ENCODE results near the gene MTHFD2L. TPM values are rescaled to one million over a fixed set of nuclear protein-coding genes. Genes with fewer than 3 reads are reported as not detected.
"Not testable (repeated sequence)": the region's sequence is repeated elsewhere in the genome, so short reads cannot be mapped to it uniquely, and the experiment has no call there.

Gene MTHFD2L
- total and polyA plus RNA-seq, 4 donors = 27.2 to 48.1 (median 38.3) TPM

DNA sequence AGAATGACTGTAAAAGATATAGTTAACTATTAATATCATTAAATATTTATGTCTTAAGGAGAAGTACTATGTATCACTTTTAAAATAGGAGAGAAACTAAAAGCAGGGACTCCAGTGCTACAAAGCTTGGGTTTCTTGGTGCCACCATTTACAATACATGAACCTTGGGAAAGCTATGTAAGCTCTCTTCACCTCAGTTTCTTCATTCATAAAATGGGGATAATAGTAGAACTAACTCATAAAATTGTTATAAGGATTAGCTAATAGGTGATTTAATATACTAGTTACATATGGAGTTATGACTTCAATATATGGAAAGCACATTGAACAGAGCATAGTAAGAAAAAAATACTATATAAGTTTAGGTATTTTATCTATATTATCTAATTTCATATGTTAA lies 174.0 kb downstream of the MTHFD2L start:
- no peaks in the 10 kb centered on the region for H3K9me3 ChIP-seq (ENCODE audit: control insufficient read depth, insufficient read depth, low read length)
- no peak overlapping the region for H3K4me3 ChIP-seq (ENCODE audit: low read depth, low read length)
- no peak for DNase-seq (ENCODE audit: low read depth in 4 of 6, low spot score in 6 of 6)
- no peak overlapping the region for H3K27ac ChIP-seq (ENCODE audit: low read depth, low read length)
- H3K36me3 ChIP-seq (ENCODE audit: control insufficient read depth, insufficient read depth, low read length) = no peaks in the 10 kb centered on the region
- H3K4me1 ChIP-seq (ENCODE audit: control insufficient read depth, insufficient read depth, low read length) = no peaks in the 10 kb centered on the region
- no peaks in the 10 kb centered on the region for H3K27me3 ChIP-seq (ENCODE audit: control insufficient read depth, insufficient read depth, low read length)

DNA sequence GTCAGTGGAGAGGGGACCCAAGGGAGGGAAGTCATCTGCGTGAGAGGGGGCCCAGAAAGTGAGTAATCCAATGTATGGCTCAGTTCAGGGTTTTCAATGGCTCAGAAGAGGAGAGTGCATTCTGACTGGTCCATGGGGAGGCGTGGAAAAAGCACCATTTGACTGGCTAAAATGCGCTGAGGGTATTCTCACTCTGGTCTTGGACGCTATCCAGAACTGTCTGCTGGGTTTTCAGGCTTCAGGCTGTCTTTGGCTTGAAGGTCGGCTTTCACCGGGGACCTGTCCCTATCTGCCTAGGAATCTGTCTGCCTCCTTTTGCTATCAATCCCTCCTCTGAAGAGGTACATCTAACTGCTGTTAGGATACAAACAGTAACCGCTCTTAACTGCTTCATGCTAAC lies 176.7 kb downstream of the MTHFD2L start:
- Histone ChIP-seq H3K4me3 (ENCODE audit: low read depth, low read length) (no peak overlapping the region), H3K4me1 (ENCODE audit: control insufficient read depth, insufficient read depth, low read length) (no peaks in the 10 kb centered on the region), H3K27ac (ENCODE audit: low read depth, low read length) (no peak overlapping the region), H3K9me3 (ENCODE audit: control insufficient read depth, insufficient read depth, low read length) (no peaks in the 10 kb centered on the region), H3K27me3 (ENCODE audit: control insufficient read depth, insufficient read depth, low read length) (no peaks in the 10 kb centered on the region), H3K36me3 (ENCODE audit: control insufficient read depth, insufficient read depth, low read length) (no peaks in the 10 kb centered on the region)
- DNase-seq (ENCODE audit: low read depth in 4 of 6, low spot score in 6 of 6) = no peak
- WGBS (ENCODE audit: insufficient coverage) = 91% methylated on average over 7 of the region's 7 CpGs

DNA sequence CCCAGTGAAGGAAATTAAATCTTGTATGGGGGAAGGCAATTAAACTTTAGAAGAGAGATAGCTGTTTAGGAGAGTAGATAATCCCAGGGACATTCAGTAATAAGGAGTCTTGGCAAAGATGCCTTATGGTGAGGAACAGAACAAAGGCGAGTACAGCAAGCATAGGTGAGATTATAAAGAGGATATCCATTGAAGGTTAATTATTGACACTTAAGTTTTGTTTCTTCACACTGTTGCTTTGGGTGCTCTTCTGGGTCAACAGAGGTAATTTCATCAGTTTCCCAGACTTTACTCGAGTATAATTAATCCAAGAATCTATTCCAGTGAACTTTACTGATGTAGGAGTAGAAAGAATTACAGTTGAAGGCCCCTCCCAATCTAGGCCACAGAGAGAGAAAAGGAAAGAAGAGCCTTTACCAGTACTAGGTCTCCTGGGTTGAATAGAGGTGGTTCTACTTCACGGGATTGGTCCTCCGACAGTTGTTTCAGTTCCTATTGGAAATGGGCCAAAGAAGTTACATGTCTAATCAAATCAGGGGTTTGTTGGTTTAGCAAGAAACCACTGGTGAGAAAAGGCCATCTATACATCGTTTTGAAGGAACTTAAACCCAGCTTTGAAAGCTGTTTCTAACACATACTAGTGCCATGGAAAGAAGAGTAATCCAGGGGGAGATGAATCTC lies 177.6 kb downstream of the MTHFD2L start:
- no peak overlapping the region for H3K27ac ChIP-seq (ENCODE audit: low read depth, low read length)
- H3K27me3 ChIP-seq (ENCODE audit: control insufficient read depth, insufficient read depth, low read length) = no peaks in the 10 kb centered on the region
- no peaks in the 10 kb centered on the region for H3K4me1 ChIP-seq (ENCODE audit: control insufficient read depth, insufficient read depth, low read length)
- no peaks in the 10 kb centered on the region for H3K9me3 ChIP-seq (ENCODE audit: control insufficient read depth, insufficient read depth, low read length)
- no peak for DNase-seq (ENCODE audit: low read depth in 4 of 6, low spot score in 6 of 6)
- WGBS (ENCODE audit: insufficient coverage) = 92% methylated on average over 2 of the region's 5 CpGs
- H3K4me3 ChIP-seq (ENCODE audit: low read depth, low read length) = no peak overlapping the region
- H3K36me3 ChIP-seq (ENCODE audit: control insufficient read depth, insufficient read depth, low read length) = no peaks in the 10 kb centered on the region

DNA sequence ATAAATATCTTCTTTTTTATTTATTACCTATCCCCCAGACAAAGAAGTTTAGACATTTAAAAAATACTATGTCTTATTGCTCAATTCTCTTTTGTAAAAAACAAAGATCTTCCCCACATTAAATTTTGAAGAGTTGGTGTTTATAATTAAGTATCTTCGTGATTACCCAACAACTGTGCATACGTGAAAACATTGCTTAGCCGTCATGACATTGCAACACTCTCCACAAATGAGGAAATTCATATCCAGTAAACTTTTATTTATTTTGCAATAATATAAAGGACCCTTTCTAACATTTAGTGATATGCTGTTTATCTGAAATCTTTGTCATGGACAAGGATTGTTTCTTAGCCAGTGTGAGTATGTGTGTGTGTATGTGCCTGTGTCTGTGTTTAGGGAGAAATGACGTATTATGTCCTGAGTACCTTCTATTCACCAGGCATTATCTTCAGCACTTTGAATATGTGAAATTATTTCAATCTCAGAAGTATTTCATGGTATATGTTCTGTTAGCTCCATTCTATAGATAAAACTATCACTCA lies 180.9 kb downstream of the MTHFD2L start:
- Histone ChIP-seq H3K4me1 (ENCODE audit: control insufficient read depth, insufficient read depth, low read length) (no peaks in the 10 kb centered on the region), H3K9me3 (ENCODE audit: control insufficient read depth, insufficient read depth, low read length) (peaks cover 1% of the 10 kb centered on the region), H3K27ac (ENCODE audit: low read depth, low read length) (no peak overlapping the region), H3K4me3 (ENCODE audit: low read depth, low read length) (no peak overlapping the region), H3K27me3 (ENCODE audit: control insufficient read depth, insufficient read depth, low read length) (no peaks in the 10 kb centered on the region), H3K36me3 (ENCODE audit: control insufficient read depth, insufficient read depth, low read length) (no peaks in the 10 kb centered on the region)
- no CpG with 5 or more reads among the region's 4 CpGs for WGBS (ENCODE audit: insufficient coverage)
- DNase-seq (ENCODE audit: low read depth in 4 of 6, low spot score in 6 of 6) = no peak

DNA sequence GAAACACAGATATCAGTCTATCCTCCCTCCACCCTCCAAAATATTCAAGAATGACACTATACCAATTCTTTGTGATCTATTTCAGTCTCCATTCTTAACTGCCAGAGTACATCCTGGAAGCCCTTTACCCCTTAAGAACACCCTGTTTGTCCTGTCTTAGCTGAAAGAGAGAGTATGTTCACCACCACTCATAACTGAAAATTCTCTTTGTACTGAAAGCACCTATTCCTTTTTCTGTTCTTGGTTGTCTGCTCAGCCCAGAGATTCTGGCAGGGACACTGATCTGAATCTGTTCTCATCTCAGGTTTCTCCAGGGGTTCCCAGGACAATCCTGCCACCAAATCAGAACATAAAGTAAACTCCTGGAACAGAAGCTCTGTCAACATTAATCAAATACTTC lies 181.6 kb downstream of the MTHFD2L start:
- H3K27me3 ChIP-seq (ENCODE audit: control insufficient read depth, insufficient read depth, low read length) = no peaks in the 10 kb centered on the region
- no peaks in the 10 kb centered on the region for H3K36me3 ChIP-seq (ENCODE audit: control insufficient read depth, insufficient read depth, low read length)
- peaks cover 6% of the 10 kb centered on the region for H3K9me3 ChIP-seq (ENCODE audit: control insufficient read depth, insufficient read depth, low read length)
- H3K4me3 ChIP-seq (ENCODE audit: low read depth, low read length) = no peak overlapping the region
- H3K27ac ChIP-seq (ENCODE audit: low read depth, low read length) = no peak overlapping the region
- no peak for DNase-seq (ENCODE audit: low read depth in 4 of 6, low spot score in 6 of 6)
- H3K4me1 ChIP-seq (ENCODE audit: control insufficient read depth, insufficient read depth, low read length) = no peaks in the 10 kb centered on the region

DNA sequence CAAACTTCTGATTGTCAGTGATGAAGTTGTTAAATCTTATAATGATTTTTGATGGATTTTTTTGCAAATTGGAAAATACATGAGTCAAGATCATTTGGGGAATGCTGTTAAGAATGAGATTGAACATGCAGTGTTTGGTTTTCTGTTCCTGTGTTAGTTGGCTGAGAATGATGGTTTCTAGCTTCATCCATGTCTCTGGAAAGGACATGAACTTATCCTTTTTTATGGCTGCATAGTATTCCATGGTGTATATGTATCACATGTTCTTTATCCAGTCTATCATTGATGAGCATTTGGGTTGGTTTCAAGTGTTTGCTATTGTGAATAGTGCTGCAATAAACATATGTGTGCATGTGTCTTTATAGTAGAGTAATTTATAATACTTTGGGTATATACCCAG lies 182.5 kb downstream of the MTHFD2L start:
- not testable (repeated sequence) for H3K9me3 ChIP-seq (ENCODE audit: control insufficient read depth, insufficient read depth, low read length); DNase-seq (ENCODE audit: low read depth in 4 of 6, low spot score in 6 of 6); H3K27me3 ChIP-seq (ENCODE audit: control insufficient read depth, insufficient read depth, low read length); H3K27ac ChIP-seq (ENCODE audit: low read depth, low read length); H3K4me1 ChIP-seq (ENCODE audit: control insufficient read depth, insufficient read depth, low read length); H3K4me3 ChIP-seq (ENCODE audit: low read depth, low read length); H3K36me3 ChIP-seq (ENCODE audit: control insufficient read depth, insufficient read depth, low read length)

DNA sequence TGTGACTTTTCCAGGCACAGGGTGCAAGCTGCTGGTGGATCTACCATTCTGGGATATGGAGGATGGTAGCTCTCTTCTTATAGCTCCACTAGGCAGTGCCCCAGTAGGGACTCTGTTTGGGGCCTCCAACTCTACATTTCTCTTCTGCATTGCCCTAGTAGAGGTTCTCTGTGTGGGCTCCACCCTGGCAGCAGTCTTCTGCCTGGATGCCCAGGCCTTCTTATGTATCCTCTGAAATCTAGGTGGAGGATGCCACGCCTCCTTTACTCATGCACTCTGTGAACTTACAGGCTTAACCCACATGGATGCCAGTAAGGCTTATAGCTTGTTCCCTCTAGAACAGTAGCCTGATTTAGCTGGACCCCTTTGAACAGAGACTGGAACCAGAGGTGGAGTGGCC lies 186.1 kb downstream of the MTHFD2L start:
- no CpG with 5 or more reads among the region's 1 CpG for WGBS (ENCODE audit: insufficient coverage)

More for the DNA sequence above, 186.1 kb downstream of the MTHFD2L start:
- no peaks in the 10 kb centered on the region for H3K4me1 ChIP-seq (ENCODE audit: control insufficient read depth, insufficient read depth, low read length)
- DNase-seq (ENCODE audit: low read depth in 4 of 6, low spot score in 6 of 6) = no peak
- H3K27ac ChIP-seq (ENCODE audit: low read depth, low read length) = no peak overlapping the region
- H3K27me3 ChIP-seq (ENCODE audit: control insufficient read depth, insufficient read depth, low read length) = no peaks in the 10 kb centered on the region
- no peak overlapping the region for H3K4me3 ChIP-seq (ENCODE audit: low read depth, low read length)
- H3K36me3 ChIP-seq (ENCODE audit: control insufficient read depth, insufficient read depth, low read length) = no peaks in the 10 kb centered on the region
- peaks cover 6% of the 10 kb centered on the region for H3K9me3 ChIP-seq (ENCODE audit: control insufficient read depth, insufficient read depth, low read length)

Other genes with a start within 250 kb of the MTHFD2L start
- gene PF4, start 176.1 kb upstream of the MTHFD2L start, total RNA-seq = 1 to 10 TPM; 1.8 to 2.1 TPM
- gene PF4, start 176.1 kb upstream of the MTHFD2L start, polyA plus RNA-seq (ENCODE audit: insufficient read length in 2 of 2) = 1 to 10 TPM; 1.1 to 2.3 TPM
- 10 to 100 TPM in 1 of 2 donors, 1 to 10 TPM in 1; 8.6 to 17.8 TPM for gene PPBP, start 169.9 kb upstream of the MTHFD2L start, total RNA-seq
- gene PPBP, start 169.9 kb upstream of the MTHFD2L start, polyA plus RNA-seq (ENCODE audit: insufficient read length in 2 of 2) = 1 to 10 TPM; 2.6 to 3.9 TPM
- gene CXCL5, start 159.4 kb upstream of the MTHFD2L start, total RNA-seq = under 1 TPM; 0.33 to 0.40 TPM
- gene CXCL5, start 159.4 kb upstream of the MTHFD2L start, polyA plus RNA-seq (ENCODE audit: insufficient read length in 2 of 2) = 1 to 10 TPM; 1.2 to 1.9 TPM
- gene CXCL3, start 119.4 kb upstream of the MTHFD2L start, total RNA-seq = 1 to 10 TPM in 1 of 2 donors, under 1 TPM in 1; 0.50 to 1.7 TPM
- 1 to 10 TPM; 1.7 to 2.2 TPM for gene CXCL3, start 119.4 kb upstream of the MTHFD2L start, polyA plus RNA-seq (ENCODE audit: insufficient read length in 2 of 2)
- gene CXCL2, start 58.9 kb upstream of the MTHFD2L start, total RNA-seq = 1 to 10 TPM; 2.0 to 6.9 TPM
- gene CXCL2, start 58.9 kb upstream of the MTHFD2L start, polyA plus RNA-seq (ENCODE audit: insufficient read length in 2 of 2) = 1 to 10 TPM; 2.8 to 3.0 TPM
- gene EPGN, start 150.4 kb downstream of the MTHFD2L start, total RNA-seq = 10 to 100 TPM in 1 of 2 donors, 1 to 10 TPM in 1; 7.8 to 14.2 TPM
- 1 to 10 TPM in 1 of 2 donors, not detected in 1; 2.9 TPM for gene EPGN, start 150.4 kb downstream of the MTHFD2L start, polyA plus RNA-seq (ENCODE audit: insufficient read length in 2 of 2)
- under 1 TPM in 1 of 2 donors, not detected in 1; 0.30 TPM for gene EREG, start 207.0 kb downstream of the MTHFD2L start, total RNA-seq
- under 1 TPM; 0.12 to 0.14 TPM for gene EREG, start 207.0 kb downstream of the MTHFD2L start, polyA plus RNA-seq (ENCODE audit: insufficient read length in 2 of 2)

Data from spinal cord (tissue), 10 donors.